Peyer's patch (tissue), 4 donors: Measurements from ENCODE around the gene SPATA13. TPM values are rescaled to one million over a fixed set of nuclear protein-coding genes. Genes with fewer than 3 reads are reported as not detected.

Source experiments
- DNase-seq, 3 donors: peaks; one replicate each; pipeline ENCODE4 v3.0.0-alpha.2; 2017 to 2019
- H3K27ac ChIP-seq, 4 donors: fragments of 200-600 bp; sonication (generic); one replicate each; pipeline ENCODE4 v1.5.1; 2016 to 2019
- H3K27me3 ChIP-seq, 2 donors: fragments of 200-600 bp; sonication (generic); one replicate each; pipeline ENCODE4 v1.5.1; 2019
- H3K36me3 ChIP-seq, 3 donors: fragments of 200-600 bp; sonication (generic); one replicate each; pipeline ENCODE4 v1.5.1; 2016 to 2019
- H3K4me1 ChIP-seq, 4 donors: fragments of 200-600 bp; sonication (generic); one replicate each; pipeline ENCODE4 v1.5.1; 2016 to 2019
- H3K4me3 ChIP-seq, 4 donors: fragments of 200-600 bp; sonication (generic); 1 replicate in 3 of 4; 2 replicates in 1 of 4; pipeline ENCODE4 v1.5.1; 2016 to 2019; ENCODE audit warnings: mild to moderate bottlenecking in 1 of 4
- H3K9me3 ChIP-seq, 4 donors: fragments of 200-600 bp; sonication (generic); one replicate each; pipeline ENCODE4 v1.5.1; 2016 to 2019; ENCODE audit warnings: mild to moderate bottlenecking in 1 of 4
- POLR2A ChIP-seq, 2 donors: fragments of 450-650 bp; IDR thresholded peaks; one replicate each; pipeline ENCODE4 v1.5.1; 2017; ENCODE audit warnings: antibody characterized with exemption in 2 of 2, mild to moderate bottlenecking in 2 of 2, moderate library complexity in 2 of 2
- total RNA-seq, 4 donors: library from RNA; depleted of rRNA; stranded (reverse); fragments of >200 nt; gene quantifications; one replicate each; pipeline ENCODE4 v1.1.0, GENCODE V29; 2016
- TF ChIP-seq, protein P1 (sequence below), 6 experiments: fragments of 450-650 bp in 4 of 6; fragments of 200-600 bp in 2 of 6; sonication (generic) in 1 of 6; IDR thresholded peaks; one replicate each; pipeline ENCODE4 v1.5.1; 2017 to 2019; ENCODE audit warnings: antibody characterized with exemption in 6 of 6, mild to moderate bottlenecking in 3 of 6, moderate library complexity in 1 of 6

The SPATA13 gene
- total RNA-seq, 4 donors from 2014 or later: 77.1 to 191 (median 141) TPM

DNA sequence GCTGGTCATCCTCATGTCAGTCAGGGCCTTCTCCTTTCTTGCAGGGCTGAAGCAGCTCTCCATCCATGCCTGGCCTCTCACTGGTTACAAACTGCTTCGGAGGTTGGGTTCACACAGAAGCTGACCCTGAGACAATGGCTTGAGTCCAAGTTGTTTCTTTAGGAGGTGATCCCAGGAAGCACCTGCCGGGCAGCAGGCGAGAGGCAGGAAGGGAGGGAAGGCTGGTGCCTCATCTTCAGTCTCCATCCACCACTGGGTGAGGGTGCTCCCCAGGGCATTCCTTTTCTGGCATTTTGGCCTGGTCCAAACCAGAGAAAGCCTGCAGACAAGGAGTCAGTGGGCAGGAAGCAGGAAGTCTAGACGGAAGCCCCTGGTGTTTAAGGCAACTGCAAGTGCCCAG is 17.6 kb upstream of the SPATA13 start:
- Histone ChIP-seq H3K27me3 (no peaks in the 10 kb centered on the region), H3K36me3 (no peaks in the 10 kb centered on the region), H3K9me3 (no peaks in the 10 kb centered on the region), H3K4me1 (peaks cover 0 to 20% (median 0%) of the 10 kb centered on the region in 4 donors), H3K4me3 (no peak overlapping the region), H3K27ac (no peak overlapping the region)
- DNase-seq: no peak
- TF ChIP-seq, protein P1, sequence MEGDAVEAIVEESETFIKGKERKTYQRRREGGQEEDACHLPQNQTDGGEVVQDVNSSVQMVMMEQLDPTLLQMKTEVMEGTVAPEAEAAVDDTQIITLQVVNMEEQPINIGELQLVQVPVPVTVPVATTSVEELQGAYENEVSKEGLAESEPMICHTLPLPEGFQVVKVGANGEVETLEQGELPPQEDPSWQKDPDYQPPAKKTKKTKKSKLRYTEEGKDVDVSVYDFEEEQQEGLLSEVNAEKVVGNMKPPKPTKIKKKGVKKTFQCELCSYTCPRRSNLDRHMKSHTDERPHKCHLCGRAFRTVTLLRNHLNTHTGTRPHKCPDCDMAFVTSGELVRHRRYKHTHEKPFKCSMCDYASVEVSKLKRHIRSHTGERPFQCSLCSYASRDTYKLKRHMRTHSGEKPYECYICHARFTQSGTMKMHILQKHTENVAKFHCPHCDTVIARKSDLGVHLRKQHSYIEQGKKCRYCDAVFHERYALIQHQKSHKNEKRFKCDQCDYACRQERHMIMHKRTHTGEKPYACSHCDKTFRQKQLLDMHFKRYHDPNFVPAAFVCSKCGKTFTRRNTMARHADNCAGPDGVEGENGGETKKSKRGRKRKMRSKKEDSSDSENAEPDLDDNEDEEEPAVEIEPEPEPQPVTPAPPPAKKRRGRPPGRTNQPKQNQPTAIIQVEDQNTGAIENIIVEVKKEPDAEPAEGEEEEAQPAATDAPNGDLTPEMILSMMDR (IDR thresholded peaks at IDR 0.05): no peak
- no peak for TF ChIP-seq POLR2A (IDR thresholded peaks at IDR 0.05)

DNA sequence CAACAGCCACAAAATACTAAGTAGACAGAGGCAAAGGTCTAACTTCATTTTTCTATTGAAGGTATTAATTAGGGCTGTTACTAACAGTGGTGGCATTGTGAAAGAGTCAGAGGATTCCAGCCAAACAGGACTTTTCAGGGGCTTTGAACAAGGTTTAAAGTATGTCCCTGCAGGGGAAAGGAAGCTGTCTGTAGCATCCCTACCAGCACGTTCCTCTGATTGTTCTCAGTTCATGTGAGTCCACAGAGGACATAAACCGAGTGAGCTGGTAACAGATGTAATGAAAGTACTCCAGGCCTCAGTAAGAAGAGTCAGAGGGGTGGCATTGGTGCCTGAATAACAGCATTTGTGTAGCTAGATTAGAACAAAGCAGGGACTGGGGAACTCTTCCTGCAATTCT is 15.3 kb upstream of the SPATA13 start:
- Histone ChIP-seq H3K27me3 (no peaks in the 10 kb centered on the region), H3K4me3 (no peak overlapping the region), H3K36me3 (no peaks in the 10 kb centered on the region), H3K9me3 (no peaks in the 10 kb centered on the region), H3K4me1 (peaks cover 0 to 39% (median 0%) of the 10 kb centered on the region in 4 donors), H3K27ac (no peak overlapping the region)
- TF ChIP-seq, protein P1 (IDR thresholded peaks at IDR 0.05): no peak
- TF ChIP-seq POLR2A (IDR thresholded peaks at IDR 0.05): no peak
- no peak for DNase-seq

DNA sequence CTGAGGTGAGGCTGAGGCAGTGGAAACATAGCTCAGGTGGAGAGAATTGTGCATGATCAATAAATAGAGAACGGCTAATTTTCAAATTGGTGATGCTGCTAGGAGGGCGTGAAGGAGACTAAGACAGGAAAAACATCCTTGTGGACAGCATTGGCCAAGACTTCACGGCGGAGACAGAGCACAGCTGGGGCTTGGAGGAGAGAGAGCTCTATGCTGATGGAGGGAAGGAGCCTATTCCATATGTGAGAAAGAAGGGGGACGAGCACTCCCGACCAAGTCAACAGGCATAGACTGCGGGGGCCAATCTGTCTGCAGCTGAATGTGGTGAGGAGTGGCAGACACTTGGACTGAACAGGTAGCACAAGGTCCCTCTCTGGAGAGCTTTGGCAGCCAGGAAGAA is 14.8 kb upstream of the SPATA13 start:
- Histone ChIP-seq H3K27me3 (no peaks in the 10 kb centered on the region), H3K27ac (peak overlapping the region in 1 of 4 donors; percentile 89), H3K36me3 (no peaks in the 10 kb centered on the region), H3K4me1 (peaks cover 0 to 39% (median 0%) of the 10 kb centered on the region in 4 donors), H3K4me3 (no peak overlapping the region), H3K9me3 (no peaks in the 10 kb centered on the region)
- TF ChIP-seq, protein P1 (IDR thresholded peaks at IDR 0.05): no peak
- no peak for TF ChIP-seq POLR2A (IDR thresholded peaks at IDR 0.05)
- no peak for DNase-seq

DNA sequence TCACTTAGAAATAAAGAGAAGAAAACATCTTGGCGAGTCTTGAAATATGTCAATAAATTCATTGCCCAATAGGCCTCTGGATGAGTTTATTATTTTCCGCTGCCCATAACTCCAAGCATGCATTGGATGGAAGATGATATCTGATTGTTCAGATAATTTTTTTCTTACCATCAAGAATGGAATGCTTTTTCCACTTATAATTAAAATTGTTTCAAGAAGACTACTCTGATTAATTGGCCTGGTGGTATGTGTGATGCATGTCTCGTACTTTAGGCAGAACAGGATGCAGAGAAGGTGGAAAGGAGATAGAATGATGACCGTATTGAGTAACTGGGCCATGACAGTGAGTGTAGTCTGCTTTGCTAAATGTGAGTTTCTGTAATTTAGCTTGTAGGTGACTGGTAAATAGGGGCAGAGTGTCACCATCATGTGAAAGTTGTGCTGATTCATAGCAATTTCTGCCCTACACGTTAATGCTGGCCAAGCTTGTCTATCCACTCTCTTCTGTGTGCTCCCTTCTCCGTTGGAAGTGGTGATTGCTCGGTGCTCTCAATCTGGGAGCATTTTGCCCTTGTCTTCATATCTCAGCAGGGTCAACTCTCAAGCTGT is 13.5 kb upstream of the SPATA13 start:
- peak overlapping the region in 1 of 4 donors; percentile 16 for H3K4me3 ChIP-seq
- no peaks in the 10 kb centered on the region for H3K27me3 ChIP-seq
- H3K9me3 ChIP-seq: no peaks in the 10 kb centered on the region
- DNase-seq: no peak
- H3K4me1 ChIP-seq: peaks cover 0 to 39% (median 0%) of the 10 kb centered on the region in 4 donors
- peak overlapping the region in 2 of 4 donors; percentile 75 to 89 for H3K27ac ChIP-seq
- no peak for TF ChIP-seq POLR2A (IDR thresholded peaks at IDR 0.05)
- TF ChIP-seq, protein P1 (IDR thresholded peaks at IDR 0.05): no peak
- H3K36me3 ChIP-seq: no peaks in the 10 kb centered on the region

DNA sequence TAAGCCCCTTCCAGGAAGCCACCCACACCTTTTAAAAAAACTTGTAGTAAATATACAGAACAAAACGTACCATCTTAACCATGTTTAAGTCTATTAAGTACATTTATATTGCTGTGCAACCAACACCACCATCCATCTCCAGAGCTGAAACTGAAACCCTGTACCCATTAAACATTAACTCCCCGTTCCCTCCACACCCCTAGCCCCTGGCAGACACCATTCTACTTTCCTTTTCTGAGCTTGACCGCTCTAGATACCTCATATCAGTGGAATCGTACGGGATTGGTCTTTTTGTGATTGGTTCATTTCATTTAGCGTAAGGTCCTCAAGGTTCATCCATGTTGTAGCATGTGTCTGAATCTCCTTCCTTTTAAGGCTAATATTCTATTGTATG is 13.0 kb upstream of the SPATA13 start:
- no peaks in the 10 kb centered on the region for H3K9me3 ChIP-seq
- no peaks in the 10 kb centered on the region for H3K27me3 ChIP-seq
- H3K36me3 ChIP-seq: no peaks in the 10 kb centered on the region
- TF ChIP-seq, protein P1 (IDR thresholded peaks at IDR 0.05): no peak
- TF ChIP-seq POLR2A (IDR thresholded peaks at IDR 0.05): no peak
- H3K4me3 ChIP-seq: peak overlapping the region in 1 of 4 donors; percentile 16
- peaks cover 0 to 43% (median 0%) of the 10 kb centered on the region in 4 donors for H3K4me1 ChIP-seq
- DNase-seq: peak in 1 of 3 donors; percentile 67
- peak overlapping the region in 3 of 4 donors; percentile 26 to 89 (median 75) for H3K27ac ChIP-seq
